Measurements from ENCODE around the gene HMGXB3.

HMGXB3 gene, protein sequence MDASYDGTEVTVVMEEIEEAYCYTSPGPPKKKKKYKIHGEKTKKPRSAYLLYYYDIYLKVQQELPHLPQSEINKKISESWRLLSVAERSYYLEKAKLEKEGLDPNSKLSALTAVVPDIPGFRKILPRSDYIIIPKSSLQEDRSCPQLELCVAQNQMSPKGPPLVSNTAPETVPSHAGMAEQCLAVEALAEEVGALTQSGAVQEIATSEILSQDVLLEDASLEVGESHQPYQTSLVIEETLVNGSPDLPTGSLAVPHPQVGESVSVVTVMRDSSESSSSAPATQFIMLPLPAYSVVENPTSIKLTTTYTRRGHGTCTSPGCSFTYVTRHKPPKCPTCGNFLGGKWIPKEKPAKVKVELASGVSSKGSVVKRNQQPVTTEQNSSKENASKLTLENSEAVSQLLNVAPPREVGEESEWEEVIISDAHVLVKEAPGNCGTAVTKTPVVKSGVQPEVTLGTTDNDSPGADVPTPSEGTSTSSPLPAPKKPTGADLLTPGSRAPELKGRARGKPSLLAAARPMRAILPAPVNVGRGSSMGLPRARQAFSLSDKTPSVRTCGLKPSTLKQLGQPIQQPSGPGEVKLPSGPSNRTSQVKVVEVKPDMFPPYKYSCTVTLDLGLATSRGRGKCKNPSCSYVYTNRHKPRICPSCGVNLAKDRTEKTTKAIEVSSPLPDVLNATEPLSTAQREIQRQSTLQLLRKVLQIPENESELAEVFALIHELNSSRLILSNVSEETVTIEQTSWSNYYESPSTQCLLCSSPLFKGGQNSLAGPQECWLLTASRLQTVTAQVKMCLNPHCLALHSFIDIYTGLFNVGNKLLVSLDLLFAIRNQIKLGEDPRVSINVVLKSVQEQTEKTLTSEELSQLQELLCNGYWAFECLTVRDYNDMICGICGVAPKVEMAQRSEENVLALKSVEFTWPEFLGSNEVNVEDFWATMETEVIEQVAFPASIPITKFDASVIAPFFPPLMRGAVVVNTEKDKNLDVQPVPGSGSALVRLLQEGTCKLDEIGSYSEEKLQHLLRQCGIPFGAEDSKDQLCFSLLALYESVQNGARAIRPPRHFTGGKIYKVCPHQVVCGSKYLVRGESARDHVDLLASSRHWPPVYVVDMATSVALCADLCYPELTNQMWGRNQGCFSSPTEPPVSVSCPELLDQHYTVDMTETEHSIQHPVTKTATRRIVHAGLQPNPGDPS (N-terminal part only)

DNA sequence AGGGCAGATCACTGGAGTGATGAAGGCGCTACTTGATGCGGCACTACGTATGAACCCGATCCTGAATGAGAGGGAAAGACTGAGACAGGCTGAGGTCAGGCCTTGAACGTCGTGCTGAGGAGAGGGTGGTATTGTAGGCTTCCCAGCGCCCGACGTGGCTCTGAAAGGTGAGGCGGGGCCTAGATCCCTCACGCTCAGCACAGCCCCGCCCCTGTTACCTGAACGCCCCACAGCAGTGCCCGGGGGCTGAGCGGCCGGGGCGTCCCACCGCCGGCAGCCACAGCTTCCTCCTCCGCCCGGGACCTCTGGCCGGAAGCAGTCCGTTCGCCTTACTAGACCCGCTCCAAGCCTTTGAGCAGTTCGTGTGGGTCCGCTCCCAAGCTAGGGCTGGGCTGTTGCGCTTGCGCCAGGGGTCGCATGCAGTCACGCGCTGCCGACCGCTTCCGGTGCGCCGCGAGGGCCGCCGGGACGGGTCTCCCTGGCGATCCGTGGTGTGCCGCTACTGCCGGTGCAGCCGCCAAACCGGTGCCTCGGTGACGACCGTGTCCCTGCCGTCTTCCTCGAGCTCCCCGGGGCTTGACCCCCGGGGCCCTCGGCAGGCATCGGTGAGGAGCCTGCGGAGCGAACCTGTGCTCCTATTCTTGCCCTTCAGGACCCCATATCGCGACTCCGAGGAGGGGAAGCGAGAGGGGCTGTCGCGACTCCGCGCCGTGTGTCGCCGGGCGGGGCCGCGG, at the start of gene HMGXB3, which contains the start of gene TIGD6:
Gene HMGXB3, plus strand, starts transcription at position 484 of the 734 bp plus-strand sequence. CDS start 4,114 bp downstream, outside the sequence.
Gene TIGD6, minus strand, starts transcription at position 399 of the 734 bp plus-strand sequence. CDS start 4,306 bp downstream, outside the sequence.
- peak; percentile 93 for DNase-seq

DNA sequence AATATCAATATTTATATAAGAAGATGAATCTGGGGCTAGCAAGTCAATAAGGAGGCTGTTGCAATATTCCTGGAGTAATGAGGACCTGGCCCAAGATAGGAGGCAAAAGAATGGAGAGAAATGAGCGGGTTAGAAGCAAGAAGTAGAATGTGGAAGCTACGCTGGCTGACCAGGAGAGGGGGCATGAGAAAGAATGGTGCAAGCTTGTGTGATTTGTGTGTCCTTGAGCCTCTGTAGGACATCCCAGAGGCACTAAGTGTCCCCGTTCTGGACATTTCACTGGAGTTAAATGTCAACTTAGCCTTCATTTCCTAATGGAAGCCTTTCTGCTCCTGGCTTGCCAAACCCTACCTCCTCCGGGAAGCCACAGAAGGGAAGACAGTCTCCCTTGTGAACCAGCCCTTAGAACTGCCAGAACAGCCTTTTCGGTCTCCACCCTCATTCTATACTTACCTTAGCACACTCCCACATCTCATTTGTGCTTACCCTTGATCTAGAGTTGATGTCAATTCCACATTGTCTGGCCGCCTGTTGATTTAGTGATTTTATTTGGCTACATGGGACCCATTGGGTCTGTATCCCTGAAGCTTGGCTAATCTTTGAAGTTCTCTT, 49.3 kb upstream of the HMGXB3 start:
- DNase-seq: no peak

- DNase-seq: no peak
Measured at GRCh38 chr5:149953436-149954121, 47.0 kb upstream of the HMGXB3 start.

DNA sequence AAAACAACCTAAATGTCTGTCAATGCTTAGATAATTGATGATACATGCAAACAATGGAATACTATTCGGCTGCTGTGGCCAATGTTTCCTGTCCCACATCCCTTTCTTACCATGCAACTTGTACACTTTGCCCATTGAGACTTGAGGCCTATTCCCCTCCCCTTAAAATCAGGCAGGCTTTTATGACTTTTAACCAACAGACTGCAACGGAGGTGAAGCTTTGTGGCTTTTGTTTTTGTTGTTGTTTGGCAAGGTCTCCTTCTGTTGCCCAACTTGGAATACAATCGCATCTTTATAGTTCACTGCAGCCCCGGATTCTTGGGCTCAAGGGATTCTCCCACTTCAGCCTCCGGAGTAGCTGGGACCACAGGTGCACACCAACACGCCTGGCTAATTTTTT, 45.7 kb upstream of the HMGXB3 start:
- no peak for DNase-seq

GRCh38 chr5:149956685-149957084, 43.9 kb upstream of the HMGXB3 start:
- DNase-seq: no peak

DNA sequence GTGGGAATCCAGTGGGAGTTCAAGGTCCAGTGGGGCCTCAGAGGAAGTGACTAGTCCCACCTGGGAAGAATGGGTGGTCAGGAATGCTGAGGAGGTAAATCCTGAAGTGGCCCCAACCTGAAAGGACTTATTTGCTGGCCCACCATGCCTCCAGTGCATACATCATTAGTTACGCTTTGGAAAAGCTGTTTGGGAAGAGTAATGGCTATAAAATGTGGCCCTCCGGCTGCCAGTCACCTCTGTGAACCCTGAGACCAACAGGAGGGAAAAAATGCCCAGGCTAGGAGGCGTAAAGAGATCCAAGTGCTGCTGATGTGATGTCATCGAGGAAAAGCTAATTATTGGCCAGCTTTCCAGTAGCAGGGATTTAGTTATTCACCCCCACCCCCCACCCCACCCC, 42.7 kb upstream of the HMGXB3 start:
- no peak for DNase-seq

GRCh38 chr5:149959406-149960236, 40.9 kb upstream of the HMGXB3 start:
- peak; percentile 27 for DNase-seq

- DNase-seq: peak; percentile 96
Measured at GRCh38 chr5:149960272-149961185, 40.0 kb upstream of the HMGXB3 start, which contains the start of gene SLC26A2. TSS of gene SLC26A2 (plus strand) at chr5:149960758. CDS start at chr5:149977653, 16,895 bp downstream.

DNA sequence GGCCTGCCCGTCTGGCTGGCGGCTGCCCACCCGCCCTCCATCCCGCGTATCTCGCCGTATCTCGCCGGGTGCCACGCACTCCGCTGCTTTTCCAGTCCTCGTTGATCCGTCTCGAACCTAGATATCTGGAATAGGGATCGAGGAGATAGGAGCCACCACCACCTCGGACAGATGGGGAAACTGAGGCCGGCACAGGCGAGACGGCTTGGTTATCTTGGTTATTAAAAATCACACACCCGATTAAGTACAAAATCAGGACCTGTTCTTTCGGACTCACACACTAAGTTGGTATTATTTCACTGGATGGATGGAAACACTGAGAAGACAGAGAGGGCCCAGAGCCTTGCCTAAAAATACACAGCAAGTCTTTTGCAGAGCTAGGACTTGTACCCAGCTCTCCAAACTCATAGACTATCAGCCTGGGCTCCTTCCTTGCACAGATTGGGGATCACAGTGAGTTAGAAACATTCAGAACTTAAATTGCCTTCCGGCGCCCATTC, 39.3 kb upstream of the HMGXB3 start:
- DNase-seq: no peak

DNA sequence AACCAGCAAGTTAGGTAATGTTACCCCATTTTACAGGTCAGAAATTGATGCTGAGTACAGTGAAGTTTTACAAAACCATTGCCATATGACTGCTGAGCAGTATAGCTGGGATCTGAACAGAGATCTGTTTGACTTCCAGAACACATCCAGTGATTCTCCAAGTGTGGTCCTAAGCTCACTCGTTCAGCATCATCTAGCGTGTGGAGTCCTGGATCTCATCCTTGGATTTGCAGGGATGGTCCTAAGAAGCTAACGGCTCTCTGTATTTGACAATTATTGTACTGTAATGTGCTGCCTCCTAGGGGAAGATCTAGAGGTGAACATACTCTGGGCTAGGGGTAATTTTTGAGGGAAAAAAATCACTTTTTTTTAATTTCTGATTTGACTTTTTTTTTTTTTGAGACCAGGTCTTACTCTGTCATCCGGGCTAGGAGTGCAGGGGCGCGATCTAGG, 38.6 kb upstream of the HMGXB3 start:
- DNase-seq: no peak

- DNase-seq: no peak
Measured at GRCh38 chr5:149962601-149963300, 37.8 kb upstream of the HMGXB3 start.

DNA sequence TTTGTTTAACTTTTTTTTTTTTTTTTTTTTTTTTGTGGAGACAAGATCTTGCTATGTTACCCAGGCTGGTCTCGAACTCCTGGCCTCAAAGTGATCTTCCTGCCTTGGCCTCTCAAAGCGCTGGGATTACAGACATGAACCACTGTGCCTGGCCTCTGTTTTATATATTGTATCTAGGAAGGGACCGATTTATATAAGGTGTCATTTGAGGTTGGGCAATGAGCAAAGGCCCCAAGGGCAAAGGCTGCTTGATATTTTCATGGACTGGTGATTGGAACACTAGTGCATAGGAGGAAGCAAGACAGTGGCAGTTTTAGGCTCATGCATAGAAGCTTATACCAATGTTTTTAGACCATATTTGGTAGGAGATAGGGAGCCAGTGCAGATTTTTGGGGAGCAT, 36.8 kb upstream of the HMGXB3 start:
- DNase-seq: no peak

GRCh38 chr5:149966946-149967345, 33.6 kb upstream of the HMGXB3 start:
- no peak for DNase-seq

DNA sequence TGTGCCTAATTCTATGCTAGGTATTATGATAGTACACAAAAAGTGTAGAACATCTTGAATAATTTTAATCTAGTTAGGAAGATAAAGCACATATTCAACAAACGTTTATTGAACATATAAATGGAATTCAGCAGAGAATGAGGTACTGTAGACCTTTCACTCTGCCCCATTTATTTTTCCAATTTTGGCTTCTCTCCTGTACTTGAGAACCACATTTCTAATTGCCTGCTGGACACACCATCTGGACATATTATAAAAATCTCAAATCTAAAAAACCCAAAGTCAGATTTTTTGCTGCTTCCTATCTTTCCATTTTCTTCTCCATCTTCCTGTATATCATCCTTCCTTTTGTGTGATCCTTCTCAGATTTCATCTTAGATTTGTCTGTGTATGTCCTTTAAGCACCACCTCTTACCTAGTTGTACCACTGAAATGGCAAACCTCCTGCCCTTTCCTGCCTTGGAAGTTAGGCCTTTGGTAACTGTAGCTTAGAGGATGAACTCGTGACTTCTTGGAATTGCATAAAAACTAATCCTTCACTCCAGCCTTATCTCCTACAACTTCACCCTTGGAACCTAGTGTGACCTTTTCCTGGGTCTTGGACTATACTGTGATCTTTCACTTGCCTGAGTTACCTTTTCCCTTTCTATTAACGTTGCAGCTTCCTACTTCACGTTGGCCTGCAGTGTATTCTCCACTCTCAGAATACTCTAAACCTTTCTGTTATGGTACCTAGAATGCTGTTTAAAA, 31.2 kb upstream of the HMGXB3 start:
- DNase-seq: no peak

DNA sequence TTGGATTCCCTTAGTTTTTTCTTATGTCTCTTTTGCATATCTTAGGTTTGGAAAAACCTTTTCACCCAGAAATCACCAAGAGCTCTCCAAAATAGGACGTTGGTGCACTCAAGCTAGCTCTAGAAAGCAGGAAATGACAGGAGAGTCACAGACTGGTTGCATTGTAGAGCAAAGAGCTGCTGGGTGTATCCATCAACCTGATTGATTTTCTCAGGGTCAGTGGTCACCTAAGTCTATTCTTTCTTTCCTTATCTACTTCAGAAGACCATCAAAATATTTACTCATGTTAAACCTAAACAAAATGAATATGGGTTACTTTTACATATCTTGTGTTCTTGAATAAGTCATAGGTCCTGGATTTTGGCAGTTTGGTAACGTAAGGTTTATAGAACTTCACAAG, 25.1 kb upstream of the HMGXB3 start:
- DNase-seq: no peak

GRCh38 chr5:149979896-149980295, 20.6 kb upstream of the HMGXB3 start:
- DNase-seq: no peak

- DNase-seq: no peak
Measured at GRCh38 chr5:149981206-149981605, 19.3 kb upstream of the HMGXB3 start.

All from NCI-H510A (cell line).